Omental fat pad (tissue), 4 donors: ENCODE data around the gene TMEM108. TPM values are rescaled to one million over a fixed set of nuclear protein-coding genes. Genes with fewer than 3 reads are reported as not detected.

Experiments used
- ATAC-seq: fragments of 150-250 bp; one replicate; pipeline ENCODE4 v1.9.1; 2016; ENCODE audit warnings: mild to moderate bottlenecking, moderate library complexity; ENCODE audit not compliant: low FRiP score
- DNase-seq: peaks from one replicate; pipeline ENCODE4 v3.0.0-alpha.2; 2019; ENCODE audit warnings: low spot score
- CTCF ChIP-seq, 3 donors: fragments of 450-650 bp; IDR thresholded peaks; one replicate each; pipeline ENCODE4 v1.5.1; 2016 to 2017; ENCODE audit warnings: antibody characterized with exemption in 3 of 3, mild to moderate bottlenecking in 3 of 3, moderate library complexity in 2 of 3
- total RNA-seq, 4 donors: library from RNA; depleted of rRNA; stranded (reverse); fragments of >200 nt; gene quantifications; one replicate each; pipeline ENCODE4 v1.1.0, GENCODE V29; 2016

Gene TMEM108
- total RNA-seq, 4 donors from 2014 or later: 0.93 to 1.3 (median 0.96) TPM; not detected in 1

GRCh38 chr3:133168025-133168401 lies 129.8 kb downstream of the TMEM108 start:
- DNase-seq: no peak
- no peak for TF ChIP-seq CTCF (IDR thresholded peaks at IDR 0.05)
- no peak for ATAC-seq

DNA sequence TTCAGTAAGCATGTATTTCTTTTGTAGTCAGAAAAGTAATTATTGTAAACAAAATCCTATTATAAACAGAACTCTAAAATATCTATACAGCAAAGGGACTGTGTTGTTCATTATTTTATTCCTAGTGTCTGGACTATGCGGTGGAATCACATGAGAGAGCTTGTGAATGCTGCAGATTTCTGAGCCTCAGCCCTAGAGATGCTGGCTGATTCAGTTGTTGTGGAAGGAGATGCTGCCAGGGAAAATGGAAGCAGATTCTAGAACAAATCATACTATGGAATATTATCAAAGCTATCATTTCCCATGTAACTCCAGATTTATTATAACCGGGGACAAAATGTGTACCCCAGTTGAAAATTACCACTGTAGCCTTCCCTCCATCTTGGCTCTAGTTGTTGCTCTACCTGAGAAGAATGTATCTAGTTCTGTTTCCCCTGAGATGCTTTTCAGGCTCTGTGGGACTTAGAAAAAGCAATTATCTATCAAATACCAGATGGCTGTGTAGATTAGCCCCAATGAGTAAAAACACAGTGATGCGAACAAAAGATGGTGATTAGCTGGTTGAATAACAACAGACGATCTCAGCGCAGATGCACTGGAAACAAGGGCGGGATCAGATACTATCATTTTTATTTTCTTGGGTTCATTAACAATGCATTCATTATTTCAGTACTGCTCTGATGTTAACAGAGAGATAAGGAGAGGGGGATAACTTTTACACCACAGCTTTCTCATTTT lies 131.3 kb downstream of the TMEM108 start:
- no peak for DNase-seq
- TF ChIP-seq CTCF (IDR thresholded peaks at IDR 0.05): no peak
- no peak for ATAC-seq

- DNase-seq (no peak), ATAC-seq (no peak)
- no peak for TF ChIP-seq CTCF (IDR thresholded peaks at IDR 0.05)
Observed at GRCh38 chr3:133171831-133172230, 133.6 kb downstream of the TMEM108 start.

DNA sequence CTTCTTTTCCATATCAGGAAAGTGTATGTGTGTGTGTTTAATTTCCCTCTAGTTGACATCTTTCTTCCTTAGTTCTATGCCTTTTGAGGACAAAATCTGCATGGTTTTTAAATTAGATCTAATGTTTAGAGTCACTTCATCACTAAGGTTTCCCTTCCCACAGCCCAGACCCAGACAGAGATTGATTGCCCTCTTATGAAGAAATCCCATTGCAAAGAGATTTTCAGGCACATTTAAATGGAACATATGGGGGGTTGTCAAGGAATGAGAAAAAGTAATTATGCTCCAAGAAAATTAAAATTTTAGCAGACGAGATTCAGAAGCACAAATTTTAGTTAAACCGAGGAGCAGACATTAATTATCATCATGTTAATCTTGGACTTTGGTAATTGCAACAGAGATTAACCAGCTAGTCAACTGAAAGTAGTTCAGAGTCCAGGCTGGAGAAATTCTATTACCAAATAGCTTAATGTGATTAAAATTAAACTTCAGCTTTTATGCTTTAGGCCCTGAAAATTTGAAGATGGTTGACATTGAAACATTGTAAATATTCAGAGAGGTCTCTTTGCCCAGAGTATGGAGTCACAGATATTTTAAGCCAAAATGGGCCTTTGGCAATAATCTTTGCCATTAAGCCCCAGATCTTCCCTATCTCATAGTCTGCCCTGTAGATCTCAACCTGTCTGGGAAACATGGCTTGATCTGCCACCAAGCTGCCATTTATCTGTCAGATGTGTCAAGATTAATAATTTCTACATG lies 143.4 kb downstream of the TMEM108 start:
- TF ChIP-seq CTCF (IDR thresholded peaks at IDR 0.05): no peak
- ATAC-seq (no peak), DNase-seq (no peak)

DNA sequence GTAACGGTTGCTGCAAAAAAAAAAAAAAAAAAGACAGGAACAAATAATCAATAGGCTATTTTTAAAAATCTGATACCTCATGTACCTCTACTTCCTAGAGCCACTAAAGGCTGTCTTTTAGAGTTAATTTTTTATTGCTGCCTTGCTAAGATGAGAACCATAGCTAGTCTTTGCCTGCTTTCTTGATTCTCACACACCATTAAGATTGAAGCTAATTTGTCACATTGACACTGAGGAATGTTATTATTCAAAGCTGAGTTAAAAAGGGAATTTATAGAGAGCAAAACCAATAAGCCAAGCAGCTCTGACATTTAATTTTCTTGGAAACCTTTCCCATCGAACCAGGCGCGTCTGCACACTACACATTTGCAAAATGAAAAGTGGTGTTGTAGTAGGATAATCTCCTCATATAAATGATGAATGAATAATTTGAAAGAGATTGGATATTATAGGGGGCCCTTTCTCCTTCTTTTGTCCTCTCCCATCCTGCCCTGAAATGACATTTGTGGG lies 149.7 kb downstream of the TMEM108 start:
- ATAC-seq (no peak), DNase-seq (no peak)
- TF ChIP-seq CTCF (IDR thresholded peaks at IDR 0.05): no peak

DNA sequence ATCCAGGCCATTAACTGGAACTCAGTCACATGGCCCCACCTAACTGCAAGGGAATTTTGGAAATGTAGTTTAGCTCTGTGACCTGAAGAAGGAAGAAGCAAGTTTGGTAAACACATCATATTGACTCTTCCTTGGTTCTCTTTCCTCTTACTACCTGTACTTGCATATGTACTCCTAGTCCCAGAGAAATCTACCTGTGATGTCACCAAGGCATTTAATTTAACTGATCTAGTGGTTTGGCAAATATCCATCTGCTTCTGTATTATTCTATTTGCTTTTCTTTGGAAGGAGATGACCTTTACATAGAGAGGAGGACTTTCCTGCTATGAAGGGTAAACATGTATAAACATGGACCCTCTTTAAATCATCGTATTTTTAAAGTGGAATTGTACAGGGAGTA lies 150.8 kb downstream of the TMEM108 start:
- ATAC-seq (no peak), DNase-seq (no peak)
- TF ChIP-seq CTCF (IDR thresholded peaks at IDR 0.05): no peak
